ENCODE measurements around the gene OGFOD1.

DNA sequence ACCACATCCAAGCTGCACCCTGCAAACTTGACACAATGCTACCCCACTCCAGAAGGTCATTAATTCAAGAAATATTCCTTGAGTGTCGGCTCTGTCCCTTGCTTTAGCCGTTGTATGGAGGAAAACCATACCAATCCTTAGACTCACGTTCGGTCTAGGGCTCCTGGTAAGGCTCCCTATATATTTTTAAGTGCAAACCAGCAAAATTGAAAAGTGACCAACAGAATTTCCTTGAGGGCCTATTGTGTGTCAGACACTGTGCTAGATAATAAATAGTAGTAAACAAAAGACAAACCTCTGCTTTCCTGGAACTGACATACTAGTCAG, 68.9 kb downstream of the OGFOD1 start:
- TF ChIP-seq POLR2A (IDR thresholded peaks at IDR 0.05) (no peak), CTCF (IDR thresholded peaks at IDR 0.05 in 8 of 11, conservative IDR thresholded peaks at IDR 0.05 in 3 of 11) (no peak)

Measured in spleen (tissue), 7 donors.